Lung (tissue), 12 donors: ENCODE data around the gene FAM107A. TPM values are rescaled to one million over a fixed set of nuclear protein-coding genes. Genes with fewer than 3 reads are reported as not detected.

Experiments
- ATAC-seq: fragments of 200-7000 bp; cut with Tn5 transposase; one replicate; pipeline ENCODE4 v1.9.1; 2020; ENCODE audit warnings: moderate number of reproducible peaks; ENCODE audit not compliant: insufficient read depth, low FRiP score
- DNase-seq, 3 donors: peaks; one replicate each; pipeline ENCODE4 v3.0.0-alpha.2; 2013 to 2017
- H3K27ac ChIP-seq, 2 donors: one replicate each; pipeline ENCODE4 v1.5.1; 2013; ENCODE audit warnings: mild to moderate bottlenecking in 2 of 2, moderate library complexity in 2 of 2, control low read depth in 1 of 2, inconsistent platforms in 1 of 2, low read depth in 1 of 2, low read length in 1 of 2
- H3K27me3 ChIP-seq, 3 donors: one replicate each; pipeline ENCODE4 v1.5.1; 2013; ENCODE audit warnings: low read length in 2 of 3; ENCODE audit not compliant: control insufficient read depth in 3 of 3, insufficient read depth in 3 of 3
- H3K36me3 ChIP-seq, 4 donors: one replicate each; pipeline ENCODE4 v1.5.1; 2013; ENCODE audit warnings: low read length in 4 of 4, mild to moderate bottlenecking in 1 of 4, moderate library complexity in 1 of 4; ENCODE audit not compliant: control insufficient read depth in 4 of 4, insufficient read depth in 4 of 4
- H3K4me1 ChIP-seq, 5 donors: one replicate each; pipeline ENCODE4 v1.5.1; 2013; ENCODE audit warnings: low read length in 5 of 5, mild to moderate bottlenecking in 2 of 5, moderate library complexity in 1 of 5; ENCODE audit not compliant: control insufficient read depth in 5 of 5, insufficient read depth in 5 of 5
- H3K4me3 ChIP-seq: one replicate; pipeline ENCODE4 v1.5.1; 2013; ENCODE audit warnings: mild to moderate bottlenecking, control low read depth, moderate library complexity
- H3K9ac ChIP-seq, 2 donors: one replicate each; pipeline ENCODE4 v1.5.1; 2013; ENCODE audit warnings: low read length in 2 of 2, control low read depth in 1 of 2; ENCODE audit not compliant: insufficient read depth in 1 of 2
- H3K9me3 ChIP-seq, 4 donors: one replicate each; pipeline ENCODE4 v1.5.1; 2013; ENCODE audit warnings: low read length in 3 of 4, mild to moderate bottlenecking in 1 of 4, moderate library complexity in 1 of 4; ENCODE audit not compliant: control insufficient read depth in 4 of 4, insufficient read depth in 3 of 4
- WGBS, 2 donors: extraction: QIAGEN DNeasy Blood & Tissue Kit; methylation state at CpG; one replicate each; pipeline ENCODE4 v1.1.7; 2013; 5-methylcytosine and 5-hydroxymethylcytosine counted together
- polyA plus RNA-seq, 2 donors: library from polyadenylated mRNA; stranded (reverse); fragments of 200-250 nt; gene quantifications; one replicate each; pipeline ENCODE4 v1.2.1, GENCODE V29; 2013
- total RNA-seq, 2 donors: library from RNA; depleted of rRNA in 1 of 2; stranded (reverse); fragments of >200 nt in 1 of 2; gene quantifications; one replicate each; pipeline ENCODE4 v1.2.1, GENCODE V29; 2014 to 2021
- TF ChIP-seq, protein P1 (sequence below): IDR thresholded peaks from 2 replicates; pipeline ENCODE4 v1.5.1; 2012; ENCODE audit warnings: mild to moderate bottlenecking; ENCODE audit errors: control extremely low read depth, extremely low read depth
- donor health status: control.
- donor health status: control.
- donor health status: Bipolar disorder and iron deficiency.
- donor health status: healthy.
- donor health status: DM: yes; HTN: yes; CAD: no.

The FAM107A gene
- total and polyA plus RNA-seq, 4 donors: 4.2 to 83.6 (median 34.7) TPM

- Histone ChIP-seq H3K27me3 (no peaks in the 10 kb centered on the region), H3K4me1 (peaks cover 0 to 4% (median 0%) of the 10 kb centered on the region in 5 donors), H3K27ac (no peak overlapping the region), H3K4me3 (no peak overlapping the region), H3K36me3 (peaks cover 0 to 18% (median 0%) of the 10 kb centered on the region in 4 donors), H3K9ac (no peak overlapping the region), H3K9me3 (no peaks in the 10 kb centered on the region)
- no peak for DNase-seq
- no peak for ATAC-seq
- WGBS, 2 donors: 89 to 91% methylated on average over 9 of the region's 9 CpGs
- TF ChIP-seq, protein P1, sequence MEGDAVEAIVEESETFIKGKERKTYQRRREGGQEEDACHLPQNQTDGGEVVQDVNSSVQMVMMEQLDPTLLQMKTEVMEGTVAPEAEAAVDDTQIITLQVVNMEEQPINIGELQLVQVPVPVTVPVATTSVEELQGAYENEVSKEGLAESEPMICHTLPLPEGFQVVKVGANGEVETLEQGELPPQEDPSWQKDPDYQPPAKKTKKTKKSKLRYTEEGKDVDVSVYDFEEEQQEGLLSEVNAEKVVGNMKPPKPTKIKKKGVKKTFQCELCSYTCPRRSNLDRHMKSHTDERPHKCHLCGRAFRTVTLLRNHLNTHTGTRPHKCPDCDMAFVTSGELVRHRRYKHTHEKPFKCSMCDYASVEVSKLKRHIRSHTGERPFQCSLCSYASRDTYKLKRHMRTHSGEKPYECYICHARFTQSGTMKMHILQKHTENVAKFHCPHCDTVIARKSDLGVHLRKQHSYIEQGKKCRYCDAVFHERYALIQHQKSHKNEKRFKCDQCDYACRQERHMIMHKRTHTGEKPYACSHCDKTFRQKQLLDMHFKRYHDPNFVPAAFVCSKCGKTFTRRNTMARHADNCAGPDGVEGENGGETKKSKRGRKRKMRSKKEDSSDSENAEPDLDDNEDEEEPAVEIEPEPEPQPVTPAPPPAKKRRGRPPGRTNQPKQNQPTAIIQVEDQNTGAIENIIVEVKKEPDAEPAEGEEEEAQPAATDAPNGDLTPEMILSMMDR: no peak
Observed at GRCh38 chr3:58566398-58567250, 10.6 kb downstream of the FAM107A start.

DNA sequence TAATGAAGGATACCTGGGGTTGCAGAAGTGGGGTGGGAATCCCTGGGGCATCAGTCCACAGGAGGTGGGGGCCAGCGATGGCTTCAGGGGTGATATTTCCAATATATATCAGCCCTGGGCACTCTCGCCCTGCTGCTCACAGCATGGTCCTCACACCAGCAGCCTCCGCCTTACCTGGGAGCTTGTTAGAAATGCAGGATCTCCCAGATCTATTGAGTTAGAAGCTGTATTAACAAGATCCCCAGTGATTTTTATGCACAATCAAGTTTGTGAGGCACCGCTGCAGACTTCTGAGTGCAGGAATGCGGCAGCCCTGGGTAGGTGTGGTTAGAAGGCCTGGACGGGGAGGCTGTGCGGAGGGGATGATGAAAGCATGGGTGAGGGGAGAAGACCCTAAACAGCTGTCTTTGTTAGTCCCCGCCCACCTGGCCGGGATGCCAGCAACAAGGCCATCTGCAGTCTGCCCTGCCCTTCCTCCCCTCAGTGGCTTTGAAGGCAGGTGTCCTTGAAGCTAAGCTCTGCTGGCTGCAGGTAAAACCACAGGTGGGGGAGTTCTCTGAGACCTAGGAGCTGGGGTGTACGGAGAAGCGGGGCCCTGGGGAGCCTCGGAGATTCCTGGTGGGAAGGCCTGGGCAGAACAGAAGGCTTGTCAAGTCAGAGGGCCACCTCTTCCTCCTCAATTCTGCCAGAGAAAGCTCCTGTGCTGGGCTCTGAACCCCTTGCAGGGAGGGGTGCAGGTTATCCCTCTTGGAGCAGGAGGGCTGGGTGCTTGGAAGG, 11.4 kb downstream of the FAM107A start:
- DNase-seq: no peak

DNA sequence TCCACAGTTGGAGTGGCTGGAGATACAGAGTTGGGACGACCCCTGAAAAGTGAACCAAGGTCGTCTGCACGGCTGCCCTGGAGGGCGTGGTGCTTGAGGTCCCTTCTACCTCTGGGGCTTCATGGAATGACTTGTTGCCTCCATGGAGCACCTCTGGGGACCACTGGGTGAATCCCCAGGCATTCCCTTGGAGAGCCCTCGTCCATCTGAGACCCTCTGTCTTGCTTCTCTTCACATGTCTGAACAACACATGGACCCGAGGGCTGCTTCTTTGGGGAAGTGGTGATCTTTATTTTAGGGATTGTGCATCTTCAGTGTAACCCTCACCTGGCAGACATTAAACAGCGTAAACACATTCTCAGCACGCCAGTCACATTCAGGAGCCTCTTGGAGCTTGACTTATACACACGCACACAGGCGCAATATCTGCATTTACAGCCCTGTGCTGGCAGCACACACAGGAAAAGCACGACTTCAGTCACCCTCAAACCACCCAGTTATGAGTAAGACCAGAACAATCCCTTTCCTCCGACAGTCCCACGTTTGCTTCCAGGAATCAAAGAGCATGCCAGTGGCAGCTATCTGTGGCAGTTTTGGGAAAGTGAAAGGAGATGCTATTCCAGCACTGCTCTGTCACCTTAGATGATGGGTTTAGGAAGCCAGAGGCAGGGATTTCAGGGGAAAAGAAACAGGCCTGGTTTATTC, 12.6 kb downstream of the FAM107A start:
- 79 to 87% methylated on average over 13 of the region's 13 CpGs for WGBS, 2 donors
- Histone ChIP-seq H3K27me3 (no peaks in the 10 kb centered on the region), H3K9ac (no peak overlapping the region), H3K9me3 (no peaks in the 10 kb centered on the region), H3K27ac (no peak overlapping the region), H3K36me3 (peaks cover 0 to 19% (median 0%) of the 10 kb centered on the region in 4 donors), H3K4me3 (no peak overlapping the region), H3K4me1 (peaks cover 0 to 4% (median 0%) of the 10 kb centered on the region in 5 donors)
- TF ChIP-seq, protein P1: no peak
- no peak for ATAC-seq
- no peak for DNase-seq

More for the DNA sequence above, 11.4 kb downstream of the FAM107A start:
- TF ChIP-seq, protein P1: no peak
- H3K9me3 ChIP-seq: no peaks in the 10 kb centered on the region
- H3K9ac ChIP-seq: no peak overlapping the region
- no peak overlapping the region for H3K27ac ChIP-seq
- no peak overlapping the region for H3K4me3 ChIP-seq
- peaks cover 0 to 4% (median 0%) of the 10 kb centered on the region in 5 donors for H3K4me1 ChIP-seq
- no peaks in the 10 kb centered on the region for H3K27me3 ChIP-seq
- 88 to 91% methylated on average over 12 of the region's 12 CpGs for WGBS, 2 donors
- no peak for ATAC-seq
- peaks cover 0 to 19% (median 0%) of the 10 kb centered on the region in 4 donors for H3K36me3 ChIP-seq
